ENCODE measurements around the gene ZNF212.

GRCh38 chr7:149289856-149290255 is 50.4 kb downstream of the ZNF212 start:
- no peak for TF ChIP-seq POLR2AphosphoS5 (IDR thresholded peaks at IDR 0.05; ENCODE audit: insufficient read depth in 1 of 2, low read depth in 1 of 2)
- TF ChIP-seq, protein P1, sequence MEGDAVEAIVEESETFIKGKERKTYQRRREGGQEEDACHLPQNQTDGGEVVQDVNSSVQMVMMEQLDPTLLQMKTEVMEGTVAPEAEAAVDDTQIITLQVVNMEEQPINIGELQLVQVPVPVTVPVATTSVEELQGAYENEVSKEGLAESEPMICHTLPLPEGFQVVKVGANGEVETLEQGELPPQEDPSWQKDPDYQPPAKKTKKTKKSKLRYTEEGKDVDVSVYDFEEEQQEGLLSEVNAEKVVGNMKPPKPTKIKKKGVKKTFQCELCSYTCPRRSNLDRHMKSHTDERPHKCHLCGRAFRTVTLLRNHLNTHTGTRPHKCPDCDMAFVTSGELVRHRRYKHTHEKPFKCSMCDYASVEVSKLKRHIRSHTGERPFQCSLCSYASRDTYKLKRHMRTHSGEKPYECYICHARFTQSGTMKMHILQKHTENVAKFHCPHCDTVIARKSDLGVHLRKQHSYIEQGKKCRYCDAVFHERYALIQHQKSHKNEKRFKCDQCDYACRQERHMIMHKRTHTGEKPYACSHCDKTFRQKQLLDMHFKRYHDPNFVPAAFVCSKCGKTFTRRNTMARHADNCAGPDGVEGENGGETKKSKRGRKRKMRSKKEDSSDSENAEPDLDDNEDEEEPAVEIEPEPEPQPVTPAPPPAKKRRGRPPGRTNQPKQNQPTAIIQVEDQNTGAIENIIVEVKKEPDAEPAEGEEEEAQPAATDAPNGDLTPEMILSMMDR (IDR thresholded peaks at IDR 0.05): no peak
